CD4-positive, alpha-beta T cell treated with Interleukin-6 for 4 hours (primary cell): Measurements from ENCODE around the gene ZNF335.

Experiments used
- DNase-seq: peaks from one replicate; pipeline ENCODE4 v3.0.0-alpha.2; 2020; ENCODE audit warnings: mixed read lengths

Gene ZNF335

DNA sequence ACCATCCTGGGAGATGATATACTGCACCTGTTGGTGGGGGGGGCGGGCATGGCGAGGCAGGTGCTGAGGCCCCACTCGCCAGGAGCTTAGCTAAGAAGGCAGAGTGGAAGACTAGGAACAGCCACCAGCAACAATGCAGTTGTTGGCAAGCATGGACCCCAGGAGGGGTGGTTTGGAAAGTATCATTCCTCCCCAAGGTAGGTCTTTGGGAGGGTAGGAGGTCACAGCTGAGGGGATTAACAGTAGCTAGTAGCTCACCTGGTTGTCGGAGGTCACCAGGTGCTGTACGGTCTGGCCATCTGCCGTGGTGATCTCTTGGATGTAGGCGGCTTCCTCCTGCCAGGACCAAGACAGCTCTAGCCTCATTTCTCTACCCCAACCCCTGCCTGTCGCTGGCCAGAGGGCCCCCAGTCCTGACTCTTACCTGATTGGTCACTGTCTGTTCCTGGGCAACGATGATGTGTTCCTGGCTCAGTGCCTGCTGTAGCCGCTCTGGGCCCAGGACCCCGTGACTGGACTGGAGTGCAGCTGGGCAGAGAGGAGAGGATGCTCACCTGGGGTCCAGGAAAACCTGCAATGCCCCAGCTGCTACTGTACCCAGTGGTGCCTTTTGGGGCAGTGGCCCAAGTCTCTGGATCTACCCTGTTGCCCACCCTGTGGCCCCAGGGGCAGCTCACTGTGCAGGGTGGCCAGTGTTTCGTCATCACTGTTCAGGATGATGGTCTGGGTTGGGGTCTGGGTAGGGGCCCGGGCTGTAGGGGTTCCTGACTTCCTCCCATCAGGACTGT, 22.3 kb downstream of the ZNF335 start:
- DNase-seq = no peak

- DNase-seq = no peak
Observed at GRCh38 chr20:45948742-45949541, 23.1 kb downstream of the ZNF335 start.

DNA sequence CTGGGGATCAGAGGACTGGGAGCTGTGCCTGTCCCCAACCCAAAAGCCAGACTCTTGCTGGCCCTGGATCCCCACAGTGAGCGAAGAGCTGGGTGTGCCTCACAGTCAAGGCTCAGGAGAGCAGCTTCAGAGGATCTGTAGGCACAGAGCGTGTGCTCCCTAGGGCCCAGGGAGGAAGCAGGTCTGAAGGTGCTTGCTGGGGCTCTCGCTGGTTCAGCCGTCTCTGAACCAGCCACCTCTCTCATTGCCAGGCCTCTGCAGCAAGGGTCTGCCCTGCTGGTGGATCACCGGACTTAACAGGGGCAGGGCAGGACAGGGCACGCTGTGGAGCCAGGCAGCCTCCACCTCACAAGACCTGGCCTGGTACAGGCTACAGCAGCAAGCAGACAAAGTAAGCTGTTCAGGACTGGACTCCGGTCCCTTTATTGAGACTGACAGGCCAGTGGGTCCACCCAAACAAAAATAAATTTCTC, 23.7 kb downstream of the ZNF335 start:
- DNase-seq = no peak

DNA sequence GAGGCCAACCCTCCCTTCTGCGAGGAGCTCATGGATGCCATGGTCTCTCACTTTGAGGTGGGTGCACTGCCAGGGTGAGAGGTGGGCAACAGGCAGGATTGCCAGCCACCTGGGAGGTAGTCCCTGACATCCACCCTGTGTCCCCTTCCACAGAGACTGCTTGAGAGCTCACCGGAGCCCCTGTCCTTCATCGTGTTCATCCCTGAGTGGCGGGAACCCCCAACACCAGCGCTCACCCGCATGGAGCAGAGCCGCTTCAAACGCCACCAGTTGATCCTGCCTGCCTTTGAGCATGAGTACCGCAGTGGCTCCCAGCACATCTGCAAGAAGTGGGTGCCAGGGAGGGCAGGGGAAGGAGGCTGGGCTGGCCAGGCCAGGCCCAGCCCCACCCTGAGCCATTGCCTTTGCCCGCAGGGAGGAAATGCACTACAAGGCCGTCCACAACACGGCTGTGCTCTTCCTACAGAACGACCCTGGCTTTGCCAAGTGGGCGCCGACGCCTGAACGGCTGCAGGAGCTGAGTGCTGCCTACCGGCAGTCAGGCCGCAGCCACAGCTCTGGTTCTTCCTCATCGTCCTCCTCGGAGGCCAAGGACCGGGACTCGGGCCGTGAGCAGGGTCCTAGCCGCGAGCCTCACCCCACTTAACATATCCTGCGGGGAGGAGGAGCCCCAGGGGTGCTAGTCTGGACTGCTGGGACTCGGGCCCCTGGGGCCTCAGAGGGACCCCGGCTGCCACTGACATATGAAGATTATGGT, 24.7 kb downstream of the ZNF335 start:
- DNase-seq = no peak

- no peak for DNase-seq
Observed at GRCh38 chr20:45946149-45946970, 25.6 kb downstream of the ZNF335 start.

- DNase-seq = no peak
Observed at GRCh38 chr20:45945678-45946148, 26.3 kb downstream of the ZNF335 start.

GRCh38 chr20:45944965-45945677, 26.9 kb downstream of the ZNF335 start:
- no peak for DNase-seq

DNA sequence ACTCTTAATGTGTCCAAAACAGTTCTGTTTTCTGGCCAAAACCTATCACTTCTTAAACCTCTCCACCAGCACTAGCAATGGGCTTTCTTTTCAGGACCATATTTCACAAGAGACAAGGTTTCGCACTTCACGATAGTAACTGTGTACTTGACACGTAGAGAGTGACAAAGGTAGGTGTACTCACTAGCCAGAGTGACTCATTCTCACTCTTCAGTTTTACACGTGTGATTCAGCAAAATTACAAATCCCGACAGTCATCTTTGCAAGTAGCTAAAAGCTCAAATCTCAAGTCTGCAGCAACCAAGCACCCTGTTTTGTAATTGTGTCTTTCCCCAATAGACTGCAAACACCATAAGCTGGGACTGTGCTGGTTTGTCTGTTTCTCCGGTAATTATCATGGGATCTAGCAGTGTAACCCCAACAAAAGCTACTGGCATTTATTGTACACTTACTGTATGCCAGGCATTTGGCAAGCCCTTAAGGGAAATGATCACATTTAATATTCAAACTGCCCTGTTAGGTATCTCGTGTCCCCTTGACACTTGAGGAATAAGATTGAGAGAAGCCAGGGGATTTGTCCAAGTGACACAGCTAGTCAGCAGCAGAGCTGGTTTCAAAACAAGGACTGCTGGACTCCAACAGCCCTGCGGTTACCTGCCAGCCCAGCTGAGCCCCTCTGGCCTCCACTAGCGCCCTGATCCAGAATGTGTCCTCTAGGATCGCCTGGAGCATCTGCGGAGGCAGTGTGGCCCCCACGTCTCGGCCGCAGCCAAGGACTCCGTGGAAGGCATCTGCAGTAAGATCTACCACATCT, 27.6 kb downstream of the ZNF335 start:
- DNase-seq = no peak

- no peak for DNase-seq
Observed at GRCh38 chr20:45943613-45944012, 28.4 kb downstream of the ZNF335 start.

DNA sequence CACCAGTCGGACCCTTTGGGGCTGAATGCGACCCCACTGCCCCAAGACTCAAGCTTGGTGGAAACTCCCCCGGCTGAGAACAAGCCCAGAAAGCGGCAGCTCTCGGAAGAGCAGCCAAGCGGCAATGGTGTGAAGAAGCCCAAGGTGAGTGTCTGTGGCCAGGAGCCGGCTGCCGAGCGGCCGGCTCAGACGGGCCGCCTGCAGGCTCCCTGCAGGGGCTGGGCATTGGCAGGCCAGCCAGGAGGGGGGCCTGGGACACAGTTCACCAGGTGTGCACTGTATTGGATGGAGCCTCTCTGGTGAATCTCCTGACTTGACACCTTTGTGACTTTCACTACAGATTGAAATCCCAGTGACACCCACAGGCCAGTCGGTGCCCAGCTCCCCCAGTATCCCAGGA, 31.5 kb downstream of the ZNF335 start:
- no peak for DNase-seq

DNA sequence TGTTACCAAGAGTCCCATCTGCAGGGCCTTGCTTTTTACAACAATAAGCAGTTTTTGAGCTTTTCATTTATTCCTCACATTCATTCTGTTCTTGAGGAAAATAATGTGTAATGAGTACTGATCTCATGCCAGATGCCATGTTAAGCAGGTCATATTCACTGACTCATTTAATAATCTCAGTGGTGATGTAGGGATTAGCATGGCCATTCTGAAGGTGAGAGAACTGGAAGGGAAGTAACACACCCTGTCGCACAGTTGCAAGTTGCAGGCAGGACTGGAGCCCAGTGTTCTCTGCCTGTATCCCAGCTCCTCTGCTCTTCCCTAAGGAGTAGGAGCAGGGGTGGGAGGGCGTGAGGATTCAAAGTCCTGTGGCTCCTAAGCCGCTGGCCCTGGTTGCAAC, 31.9 kb downstream of the ZNF335 start:
- no peak for DNase-seq

DNA sequence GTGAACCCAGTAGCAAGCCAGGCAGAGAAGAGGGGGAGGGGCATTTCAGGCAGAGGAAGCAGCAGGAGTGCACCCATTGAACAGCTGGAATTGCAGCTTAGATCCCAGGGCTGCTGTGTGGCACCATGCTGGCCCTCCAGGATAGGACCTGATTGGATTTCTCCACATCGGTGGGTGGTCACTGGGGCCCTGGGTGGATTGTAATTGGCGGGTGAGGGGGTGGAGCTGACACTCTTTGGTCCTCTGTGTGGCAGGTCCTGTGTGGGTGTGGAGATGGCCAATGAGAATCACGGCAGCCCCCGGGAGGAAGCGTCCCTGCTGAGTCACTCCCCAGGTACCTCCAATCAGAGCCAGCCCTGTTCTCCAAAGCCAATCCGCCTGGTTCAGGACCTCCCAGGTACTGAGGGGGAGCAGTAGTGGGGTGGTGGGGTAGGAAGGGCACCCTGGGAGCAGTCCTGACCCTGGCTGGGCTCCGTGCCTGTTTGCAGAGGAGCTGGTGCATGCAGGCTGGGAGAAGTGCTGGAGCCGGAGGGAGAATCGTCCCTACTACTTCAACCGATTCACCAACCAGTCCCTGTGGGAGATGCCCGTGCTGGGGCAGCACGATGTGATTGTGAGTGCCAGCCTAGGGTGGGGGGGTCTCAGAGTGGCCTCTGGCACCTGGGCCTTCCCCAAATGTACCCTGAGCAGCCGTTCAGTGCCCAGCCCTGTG, 33.1 kb downstream of the ZNF335 start:
- no peak for DNase-seq

DNA sequence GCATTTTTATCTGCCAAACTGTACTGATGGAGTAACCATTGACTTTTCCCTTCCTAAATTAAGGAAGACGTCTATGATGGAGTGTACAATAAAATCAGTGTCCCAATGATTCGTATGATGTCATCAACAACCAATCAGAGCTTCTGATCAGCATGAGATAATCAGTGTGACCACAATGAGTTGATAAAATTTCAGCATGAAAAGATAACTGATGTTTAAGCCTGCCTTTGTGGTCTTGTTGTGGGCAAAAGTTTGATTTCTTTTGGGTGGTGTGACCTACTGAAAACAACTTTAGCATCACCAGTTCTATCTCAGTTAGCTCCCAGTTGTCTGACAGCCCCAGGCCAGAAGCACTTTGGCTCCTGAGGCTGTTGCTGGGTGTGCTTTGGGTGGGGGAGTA, 34.2 kb downstream of the ZNF335 start:
- DNase-seq = no peak

DNA sequence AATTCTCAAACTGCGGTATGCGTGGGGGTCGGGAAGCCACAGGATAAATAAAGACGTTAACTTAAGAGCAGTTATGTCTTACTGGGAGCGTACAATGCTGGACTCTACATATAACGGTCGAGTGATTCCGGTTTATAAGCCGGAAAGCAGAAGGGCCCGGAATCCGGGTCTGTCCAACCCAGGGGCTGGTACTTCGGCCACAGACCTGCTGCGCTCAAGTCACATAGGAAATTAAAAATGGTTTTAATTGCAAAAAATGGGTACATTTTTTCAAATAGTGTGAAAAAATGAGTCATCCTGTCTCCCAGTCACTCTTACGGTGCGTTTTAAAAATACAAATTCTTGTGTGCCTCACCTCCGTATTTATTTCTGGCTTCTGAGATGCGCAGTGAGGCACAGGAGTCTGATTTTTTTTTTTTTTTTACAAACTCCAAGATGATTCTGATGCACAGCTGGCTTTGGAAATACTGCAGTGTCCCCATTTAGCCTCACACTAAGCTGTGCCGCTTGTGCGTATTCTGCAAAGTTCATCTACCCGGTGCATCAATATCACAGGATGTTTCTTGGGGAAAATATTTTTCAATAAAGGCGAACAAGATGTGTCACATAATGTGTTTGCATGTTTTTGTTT, 36.5 kb downstream of the ZNF335 start:
- DNase-seq = no peak

- DNase-seq = peak; percentile 99
Observed at GRCh38 chr20:45934586-45935415, 37.2 kb downstream of the ZNF335 start, which contains the start of gene PCIF1. Gene PCIF1, plus strand, starts transcription at chr20:45934683. Its CDS starts 4,317 bp downstream, at chr20:45939000.

DNA sequence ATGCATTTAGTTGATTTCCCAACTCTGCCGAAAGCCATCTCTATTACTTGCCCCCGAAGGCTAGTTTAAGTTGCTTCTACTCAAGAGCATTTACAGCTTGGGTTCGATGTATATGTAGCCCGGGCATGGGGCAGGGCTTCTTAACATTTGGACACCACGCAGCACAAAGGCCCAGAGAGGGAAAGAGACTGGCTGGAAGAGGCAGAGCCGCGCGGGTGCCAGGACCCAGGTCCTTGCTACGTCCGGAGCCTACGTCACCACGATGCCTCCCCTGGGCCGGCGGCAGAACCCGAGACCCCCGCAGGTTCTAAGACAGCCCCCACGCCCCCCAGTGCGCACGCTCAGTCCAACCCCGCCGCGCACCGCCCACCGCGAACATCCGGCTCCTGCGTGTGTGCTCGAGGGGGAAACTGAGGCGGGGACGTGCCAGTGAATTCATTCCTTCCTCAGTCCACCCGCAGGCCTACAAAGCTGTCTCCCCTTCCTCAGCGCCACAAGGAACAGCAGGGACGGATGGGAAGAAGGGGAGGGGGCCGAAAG, 37.9 kb downstream of the ZNF335 start:
- peak; percentile 70 for DNase-seq

GRCh38 chr20:45933266-45934045, 38.5 kb downstream of the ZNF335 start:
- peak; percentile 75 for DNase-seq
